HFF-Myc (cell line): ENCODE results near the gene LAD1.
A peak's percentile ranks its signal among the peaks of the same experiment; 100 is the strongest.

Source experiments
- DNase-seq: peaks from one replicate; pipeline ENCODE4 v3.0.0-alpha.2; 2011; ENCODE audit warnings: low read depth; ENCODE audit errors: extremely low read depth
- H3K4me3 ChIP-seq: replicated peaks from 2 replicates; pipeline ENCODE4 v1.5.1; 2011; ENCODE audit warnings: low read depth, mild to moderate bottlenecking, control low read depth, low read length
- TF ChIP-seq, protein P1 (sequence below): IDR thresholded peaks from 2 replicates; pipeline ENCODE4 v1.5.1; 2012; ENCODE audit warnings: mild to moderate bottlenecking, low read depth, low read length, control low read depth; ENCODE audit errors: missing control alignments

Gene LAD1

DNA sequence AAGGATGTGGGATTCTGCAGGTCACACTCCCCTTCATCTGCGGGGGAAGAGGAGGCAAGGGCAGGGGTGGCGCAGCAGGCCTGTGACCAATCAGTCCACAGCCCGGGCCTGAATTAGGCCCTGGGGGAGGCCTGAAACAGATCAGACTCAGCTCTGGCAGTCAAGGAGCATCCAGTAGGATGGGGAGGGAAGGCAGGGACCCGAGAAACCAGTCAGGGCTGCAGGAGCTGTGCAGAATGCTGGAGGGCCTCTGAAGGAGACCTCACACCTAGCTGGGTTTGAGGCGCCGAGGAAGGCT, 34.4 kb downstream of the LAD1 start:
- TF ChIP-seq, protein P1, sequence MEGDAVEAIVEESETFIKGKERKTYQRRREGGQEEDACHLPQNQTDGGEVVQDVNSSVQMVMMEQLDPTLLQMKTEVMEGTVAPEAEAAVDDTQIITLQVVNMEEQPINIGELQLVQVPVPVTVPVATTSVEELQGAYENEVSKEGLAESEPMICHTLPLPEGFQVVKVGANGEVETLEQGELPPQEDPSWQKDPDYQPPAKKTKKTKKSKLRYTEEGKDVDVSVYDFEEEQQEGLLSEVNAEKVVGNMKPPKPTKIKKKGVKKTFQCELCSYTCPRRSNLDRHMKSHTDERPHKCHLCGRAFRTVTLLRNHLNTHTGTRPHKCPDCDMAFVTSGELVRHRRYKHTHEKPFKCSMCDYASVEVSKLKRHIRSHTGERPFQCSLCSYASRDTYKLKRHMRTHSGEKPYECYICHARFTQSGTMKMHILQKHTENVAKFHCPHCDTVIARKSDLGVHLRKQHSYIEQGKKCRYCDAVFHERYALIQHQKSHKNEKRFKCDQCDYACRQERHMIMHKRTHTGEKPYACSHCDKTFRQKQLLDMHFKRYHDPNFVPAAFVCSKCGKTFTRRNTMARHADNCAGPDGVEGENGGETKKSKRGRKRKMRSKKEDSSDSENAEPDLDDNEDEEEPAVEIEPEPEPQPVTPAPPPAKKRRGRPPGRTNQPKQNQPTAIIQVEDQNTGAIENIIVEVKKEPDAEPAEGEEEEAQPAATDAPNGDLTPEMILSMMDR = no peak
- no peak overlapping the region for H3K4me3 ChIP-seq
- no peak for DNase-seq

DNA sequence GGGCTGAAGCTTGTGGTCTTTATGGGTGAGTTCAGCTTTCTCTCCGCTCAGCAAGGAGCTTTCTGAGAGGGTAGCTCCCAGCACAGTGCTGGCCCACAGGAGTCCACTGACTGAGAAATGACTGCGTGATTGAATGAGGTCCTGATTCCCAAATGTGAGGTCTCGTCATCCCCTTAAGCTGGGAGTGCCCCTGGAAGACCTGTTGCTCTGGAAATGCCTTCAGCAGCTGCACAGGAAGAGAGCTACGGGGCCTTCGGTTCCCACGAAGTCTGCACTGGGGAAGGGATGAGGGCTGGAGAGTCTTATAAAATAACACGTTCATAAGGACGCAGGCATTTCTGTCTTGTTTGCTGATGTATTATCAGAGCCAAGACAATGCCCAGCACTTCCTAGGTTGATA, 35.7 kb downstream of the LAD1 start:
- no peak for DNase-seq
- TF ChIP-seq, protein P1 = no peak
- no peak overlapping the region for H3K4me3 ChIP-seq

DNA sequence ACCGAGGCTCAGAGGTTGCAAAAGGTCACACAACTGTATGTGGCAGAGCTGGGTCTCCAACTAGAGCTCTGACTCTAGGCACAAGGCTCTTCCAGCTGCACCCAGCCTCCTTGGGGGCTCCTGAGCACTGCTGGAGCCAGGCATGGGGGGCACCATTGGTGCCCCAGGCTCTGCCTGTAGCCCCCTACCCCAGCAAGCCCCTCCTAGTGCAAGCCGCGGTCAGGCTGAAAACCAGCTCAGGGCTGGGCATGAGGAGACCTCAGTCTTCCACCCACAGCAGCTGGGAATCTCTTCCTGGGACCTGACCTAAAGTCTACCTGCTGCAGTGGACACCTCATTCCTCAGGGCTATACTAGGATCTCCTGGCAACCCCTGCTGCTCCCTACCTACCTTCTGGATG, 36.2 kb downstream of the LAD1 start:
- TF ChIP-seq, protein P1 = no peak
- DNase-seq = no peak

DNA sequence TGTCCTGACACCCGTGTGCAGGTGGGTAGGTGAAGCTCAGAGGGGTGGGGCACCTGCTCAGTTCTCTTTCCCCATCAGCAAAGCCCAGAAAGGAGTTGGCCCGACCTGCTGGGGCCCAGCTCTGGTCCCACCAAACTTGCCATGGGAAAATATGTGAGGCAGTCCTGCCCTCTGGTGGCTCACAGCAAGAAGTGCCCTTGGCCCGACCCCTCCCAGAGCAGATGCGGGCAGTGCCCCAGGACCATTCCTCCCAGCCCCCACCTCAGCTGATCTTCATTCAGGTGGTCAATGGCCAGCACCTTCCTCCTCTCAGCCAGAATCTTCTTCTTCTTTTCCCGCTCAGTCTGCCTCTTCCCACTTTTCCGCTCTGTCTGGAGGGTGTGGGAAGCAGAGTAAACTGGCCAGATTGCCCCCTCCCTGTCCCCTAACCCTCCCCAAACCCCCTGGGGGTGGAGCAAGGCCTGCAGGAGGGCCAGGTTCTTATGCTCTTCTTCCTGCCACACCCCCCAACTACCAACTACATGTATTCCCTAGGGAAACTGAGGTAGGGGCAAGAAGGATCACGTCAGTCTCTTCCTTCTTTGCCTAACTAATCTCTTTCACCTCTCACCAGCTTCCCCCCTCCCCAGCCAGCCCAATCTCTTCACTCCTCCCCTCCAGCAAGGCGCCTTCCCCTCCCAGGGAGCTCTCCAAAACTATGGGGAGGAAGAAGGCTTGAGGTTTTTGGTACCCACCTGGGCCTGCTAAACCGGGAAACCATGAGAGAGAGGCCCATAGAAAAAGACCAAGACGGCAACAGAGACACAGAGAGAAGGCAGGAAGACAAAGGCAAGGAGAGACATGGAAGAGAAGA, 37.2 kb downstream of the LAD1 start:
- H3K4me3 ChIP-seq = no peak overlapping the region
- TF ChIP-seq, protein P1 = peak; percentile 79
- DNase-seq = no peak

More for the DNA sequence above, 36.2 kb downstream of the LAD1 start:
- H3K4me3 ChIP-seq = no peak overlapping the region

DNA sequence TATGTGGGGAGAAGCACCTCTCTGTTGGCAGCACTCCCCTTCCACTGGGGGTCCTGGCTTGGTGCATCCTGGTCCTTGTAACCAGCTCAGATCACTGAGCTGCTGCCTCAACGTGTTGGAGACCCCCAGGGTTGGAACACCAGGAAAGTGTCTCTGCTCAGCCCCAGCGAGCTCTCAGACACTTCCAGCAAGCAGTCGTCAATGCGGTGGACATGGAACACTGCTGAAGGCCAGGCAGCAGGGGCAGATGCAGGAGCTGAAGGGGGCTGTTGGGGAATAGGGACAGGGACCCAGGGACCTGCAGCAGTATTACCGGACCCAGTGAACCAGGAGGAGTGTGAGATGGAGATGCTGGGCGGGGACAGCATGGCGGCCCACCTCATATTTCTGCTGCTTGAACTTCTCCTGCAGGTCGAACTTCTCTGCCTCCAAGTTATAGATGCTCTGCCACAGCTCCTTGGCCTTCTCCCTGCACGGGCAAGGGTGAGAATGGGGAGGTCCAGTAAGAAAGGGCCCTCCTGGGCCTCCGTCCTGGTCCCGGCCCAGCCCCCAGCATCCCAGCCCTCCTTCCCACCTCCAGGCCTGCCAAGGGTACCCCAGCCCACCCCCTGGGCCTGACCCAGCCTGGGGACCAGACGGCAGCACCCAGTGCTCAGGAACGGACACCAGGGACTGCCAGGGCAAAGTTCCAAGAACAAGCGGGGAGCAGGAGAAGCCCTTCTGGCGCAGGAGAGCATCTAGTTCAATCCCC, 38.0 kb downstream of the LAD1 start:
- TF ChIP-seq, protein P1 = no peak

DNA sequence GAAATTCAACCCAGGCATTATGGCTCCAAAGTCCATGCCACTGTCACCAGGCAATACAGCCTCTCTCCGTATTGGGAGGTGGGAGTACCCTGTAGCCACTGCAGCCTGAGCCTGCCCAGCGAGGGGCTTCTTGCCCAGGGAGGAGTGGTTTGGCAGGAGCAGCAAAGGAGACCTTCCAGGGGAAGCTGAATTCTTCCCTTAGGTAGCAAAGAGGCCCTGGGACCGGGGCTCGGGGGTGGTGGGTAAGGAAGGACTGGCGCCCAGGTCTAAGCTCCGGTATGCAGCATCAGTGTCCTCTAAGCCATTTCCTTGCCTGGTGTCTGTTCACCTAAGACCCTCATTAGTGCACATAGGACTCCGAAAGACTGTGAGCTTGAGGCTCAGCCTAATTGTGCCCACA, 38.6 kb downstream of the LAD1 start:
- TF ChIP-seq, protein P1 = no peak
- no peak for DNase-seq
- no peak overlapping the region for H3K4me3 ChIP-seq

More for the DNA sequence above, 38.0 kb downstream of the LAD1 start:
- DNase-seq = no peak
- no peak overlapping the region for H3K4me3 ChIP-seq

DNA sequence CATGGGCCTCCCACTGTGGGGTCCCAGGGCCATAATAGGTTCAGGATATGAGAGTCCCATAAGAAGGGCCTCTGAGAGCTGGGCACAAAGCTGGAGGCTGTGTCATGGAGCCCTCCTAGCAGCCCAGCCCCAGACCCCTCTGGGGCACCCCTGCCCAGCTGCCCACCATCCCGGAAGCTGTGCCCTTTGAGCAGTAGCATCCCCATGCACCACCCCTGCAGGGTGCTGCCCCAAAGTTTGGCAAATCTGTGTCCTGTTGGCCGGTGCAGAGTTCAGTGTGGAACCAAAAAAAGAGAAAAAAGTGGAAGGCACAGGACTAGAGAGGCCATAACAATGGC, 39.3 kb downstream of the LAD1 start:
- no peak overlapping the region for H3K4me3 ChIP-seq
- TF ChIP-seq, protein P1 = no peak
- DNase-seq = no peak
